Measurements from ENCODE around the gene DENND2D.
A peak's percentile ranks its signal among the peaks of the same experiment; 100 is the strongest.

The DENND2D gene

DNA sequence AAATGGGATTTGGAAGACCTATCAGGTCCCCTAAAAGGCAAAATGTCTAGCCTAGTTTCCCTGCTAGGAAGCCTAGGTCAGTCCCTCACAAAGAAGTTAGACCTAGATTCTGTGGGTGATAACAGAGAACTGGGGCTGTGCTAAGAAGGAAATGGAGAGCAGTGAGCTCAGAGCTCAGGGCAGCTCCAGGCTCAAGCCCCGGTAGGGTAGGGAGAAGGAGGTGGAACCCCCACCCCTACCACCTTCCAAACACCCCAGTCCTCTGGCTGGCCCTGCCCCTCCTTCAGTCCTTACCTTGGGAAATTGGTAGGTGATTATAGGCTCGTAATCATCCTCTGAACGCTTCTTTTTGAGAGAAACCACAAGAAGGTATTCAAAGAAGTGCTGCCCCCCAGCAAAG, 1.1 kb downstream of the DENND2D start:
- H4K20me1 ChIP-seq (ENCODE audit: low read depth, low read length) = no peaks in the 10 kb centered on the region
- no peak overlapping the region for H3K9ac ChIP-seq (ENCODE audit: low read length)
- peaks cover 23% of the 10 kb centered on the region for H3K79me2 ChIP-seq (ENCODE audit: insufficient read depth, low read length)
- TF ChIP-seq, protein P1, sequence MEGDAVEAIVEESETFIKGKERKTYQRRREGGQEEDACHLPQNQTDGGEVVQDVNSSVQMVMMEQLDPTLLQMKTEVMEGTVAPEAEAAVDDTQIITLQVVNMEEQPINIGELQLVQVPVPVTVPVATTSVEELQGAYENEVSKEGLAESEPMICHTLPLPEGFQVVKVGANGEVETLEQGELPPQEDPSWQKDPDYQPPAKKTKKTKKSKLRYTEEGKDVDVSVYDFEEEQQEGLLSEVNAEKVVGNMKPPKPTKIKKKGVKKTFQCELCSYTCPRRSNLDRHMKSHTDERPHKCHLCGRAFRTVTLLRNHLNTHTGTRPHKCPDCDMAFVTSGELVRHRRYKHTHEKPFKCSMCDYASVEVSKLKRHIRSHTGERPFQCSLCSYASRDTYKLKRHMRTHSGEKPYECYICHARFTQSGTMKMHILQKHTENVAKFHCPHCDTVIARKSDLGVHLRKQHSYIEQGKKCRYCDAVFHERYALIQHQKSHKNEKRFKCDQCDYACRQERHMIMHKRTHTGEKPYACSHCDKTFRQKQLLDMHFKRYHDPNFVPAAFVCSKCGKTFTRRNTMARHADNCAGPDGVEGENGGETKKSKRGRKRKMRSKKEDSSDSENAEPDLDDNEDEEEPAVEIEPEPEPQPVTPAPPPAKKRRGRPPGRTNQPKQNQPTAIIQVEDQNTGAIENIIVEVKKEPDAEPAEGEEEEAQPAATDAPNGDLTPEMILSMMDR (IDR thresholded peaks at IDR 0.05; ENCODE audit: insufficient read depth, low read length, poor library complexity, severe bottlenecking) = no peak
- no peak for TF ChIP-seq EZH2phosphoT487 (conservative IDR thresholded peaks at IDR 0.05; ENCODE audit: low read length)
- no peak overlapping the region for H2AFZ ChIP-seq (ENCODE audit: low read depth, low read length, severe bottlenecking)
- no peaks in the 10 kb centered on the region for H3K9me2 ChIP-seq (replicated peaks; ENCODE audit: insufficient read depth, low read length)
- peak overlapping the region; percentile 16; the same call in 1 of the 2 replicates for H3K27ac ChIP-seq (ENCODE audit: low read depth, low read length)
- no peaks in the 10 kb centered on the region for H3K9me3 ChIP-seq (ENCODE audit: insufficient read depth, low read length)
- H3F3A ChIP-seq (ENCODE audit: insufficient read depth) = peaks cover 7% of the 10 kb centered on the region; the same call in 1 of the 2 replicates
- H3K4me2 ChIP-seq (ENCODE audit: low read depth, low read length, poor library complexity, severe bottlenecking) = no peak overlapping the region
- H3K36me3 ChIP-seq (ENCODE audit: low read length) = no peaks in the 10 kb centered on the region
- H3K4me3 ChIP-seq (ENCODE audit: insufficient read depth, low read length, poor library complexity, severe bottlenecking) = no peak overlapping the region
- H3K27me3 ChIP-seq (ENCODE audit: low read length) = no peaks in the 10 kb centered on the region

DNA sequence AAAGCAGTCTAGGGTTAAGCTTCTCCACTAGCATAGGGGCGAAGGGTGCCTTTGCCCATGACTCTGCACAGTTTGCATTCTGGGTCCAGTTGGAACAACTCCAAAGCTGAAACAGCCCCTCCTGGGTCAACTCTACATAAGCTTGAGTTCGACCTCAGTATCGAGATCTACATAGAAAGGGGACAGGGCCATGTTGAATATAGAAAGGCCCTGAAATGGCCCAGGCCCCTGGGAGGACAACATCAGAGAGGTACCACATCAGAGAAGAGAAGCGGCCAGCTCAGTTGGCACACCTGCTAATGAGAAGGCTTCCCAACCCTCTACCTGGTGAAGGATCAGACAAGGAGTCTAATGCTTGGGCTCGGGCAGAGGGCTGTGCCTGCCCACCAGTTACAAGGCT, 1.6 kb downstream of the DENND2D start:
- Histone ChIP-seq H3F3A (ENCODE audit: insufficient read depth) (peaks cover 7% of the 10 kb centered on the region; the same call in 1 of the 2 replicates), H3K79me2 (ENCODE audit: insufficient read depth, low read length) (peaks cover 23% of the 10 kb centered on the region), H3K4me2 (ENCODE audit: low read depth, low read length, poor library complexity, severe bottlenecking) (no peak overlapping the region), H3K9me2 (replicated peaks; ENCODE audit: insufficient read depth, low read length) (no peaks in the 10 kb centered on the region), H3K9me3 (ENCODE audit: insufficient read depth, low read length) (no peaks in the 10 kb centered on the region), H3K9ac (ENCODE audit: low read length) (no peak overlapping the region), H3K27me3 (ENCODE audit: low read length) (no peaks in the 10 kb centered on the region), H3K4me3 (ENCODE audit: insufficient read depth, low read length, poor library complexity, severe bottlenecking) (no peak overlapping the region), H3K27ac (ENCODE audit: low read depth, low read length) (peak overlapping the region; percentile 16; the same call in 1 of the 2 replicates), H2AFZ (ENCODE audit: low read depth, low read length, severe bottlenecking) (no peak overlapping the region), H4K20me1 (ENCODE audit: low read depth, low read length) (no peaks in the 10 kb centered on the region), H3K36me3 (ENCODE audit: low read length) (no peaks in the 10 kb centered on the region)
- TF ChIP-seq EZH2phosphoT487 (conservative IDR thresholded peaks at IDR 0.05; ENCODE audit: low read length) = no peak
- TF ChIP-seq, protein P1 (IDR thresholded peaks at IDR 0.05; ENCODE audit: insufficient read depth, low read length, poor library complexity, severe bottlenecking) = no peak

DNA sequence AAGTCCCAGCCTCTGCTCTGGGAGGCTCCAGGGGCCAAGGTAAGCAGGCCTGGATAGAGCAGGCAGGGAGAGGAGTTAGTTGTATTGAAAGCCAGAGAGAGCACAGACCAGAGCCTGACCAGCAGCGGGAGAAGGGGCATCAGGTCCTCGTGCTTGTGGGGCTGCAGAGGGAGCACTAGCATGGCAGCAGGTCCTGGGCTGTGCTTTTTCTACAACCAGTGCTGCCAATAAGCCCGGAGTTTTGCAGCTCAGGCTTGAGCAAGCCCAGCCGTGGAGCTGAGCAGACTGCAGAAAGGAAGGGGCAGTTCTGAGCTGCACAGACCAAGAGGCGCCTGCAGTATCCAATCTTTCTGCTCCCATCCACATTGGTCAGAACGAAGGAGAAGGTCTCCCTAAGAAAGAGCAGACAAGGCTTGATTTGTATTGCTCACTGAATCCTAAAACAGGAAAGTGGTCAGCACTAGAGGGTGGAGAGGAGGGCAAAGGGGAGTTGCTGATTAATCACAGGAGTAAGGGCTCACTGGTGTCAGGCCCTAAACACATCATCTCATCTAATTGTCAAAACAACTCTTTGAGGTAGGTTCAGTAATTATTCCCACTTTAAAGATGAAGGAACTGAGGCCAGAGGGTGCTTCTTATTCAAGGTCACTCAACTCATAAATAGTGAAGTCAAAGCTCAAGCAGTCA, 2.7 kb downstream of the DENND2D start:
- Histone ChIP-seq H3K4me3 (ENCODE audit: insufficient read depth, low read length, poor library complexity, severe bottlenecking) (no peak overlapping the region), H2AFZ (ENCODE audit: low read depth, low read length, severe bottlenecking) (no peak overlapping the region), H3K79me2 (ENCODE audit: insufficient read depth, low read length) (peaks cover 14% of the 10 kb centered on the region), H3F3A (ENCODE audit: insufficient read depth) (peaks cover 7% of the 10 kb centered on the region; the same call in 1 of the 2 replicates), H3K27ac (ENCODE audit: low read depth, low read length) (peak overlapping the region; percentile 34), H4K20me1 (ENCODE audit: low read depth, low read length) (no peaks in the 10 kb centered on the region), H3K9ac (ENCODE audit: low read length) (no peak overlapping the region), H3K27me3 (ENCODE audit: low read length) (no peaks in the 10 kb centered on the region), H3K36me3 (ENCODE audit: low read length) (no peaks in the 10 kb centered on the region), H3K4me2 (ENCODE audit: low read depth, low read length, poor library complexity, severe bottlenecking) (no peak overlapping the region), H3K9me2 (replicated peaks; ENCODE audit: insufficient read depth, low read length) (no peaks in the 10 kb centered on the region), H3K9me3 (ENCODE audit: insufficient read depth, low read length) (no peaks in the 10 kb centered on the region)
- no peak for TF ChIP-seq EZH2phosphoT487 (conservative IDR thresholded peaks at IDR 0.05; ENCODE audit: low read length)
- TF ChIP-seq, protein P1 (IDR thresholded peaks at IDR 0.05; ENCODE audit: insufficient read depth, low read length, poor library complexity, severe bottlenecking) = no peak
